Measurements from ENCODE around the gene VPS37D.

DNA sequence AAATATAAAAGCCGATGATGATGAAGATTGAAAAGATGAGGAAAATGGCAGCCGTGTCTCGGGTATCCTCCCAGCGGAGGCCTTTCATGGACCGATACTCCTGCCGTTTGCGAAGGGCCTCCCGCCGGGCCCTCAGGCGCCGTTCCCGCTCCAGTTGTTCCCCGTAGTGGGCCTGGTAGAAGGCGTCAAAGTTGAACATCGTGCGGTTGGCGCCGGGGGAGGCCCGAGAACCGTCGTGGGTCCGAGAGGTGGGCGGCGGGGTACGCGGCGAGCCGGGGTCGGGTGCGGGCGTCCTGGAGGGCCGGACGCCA, 15.1 kb downstream of the VPS37D start:
- TF ChIP-seq, protein P1, sequence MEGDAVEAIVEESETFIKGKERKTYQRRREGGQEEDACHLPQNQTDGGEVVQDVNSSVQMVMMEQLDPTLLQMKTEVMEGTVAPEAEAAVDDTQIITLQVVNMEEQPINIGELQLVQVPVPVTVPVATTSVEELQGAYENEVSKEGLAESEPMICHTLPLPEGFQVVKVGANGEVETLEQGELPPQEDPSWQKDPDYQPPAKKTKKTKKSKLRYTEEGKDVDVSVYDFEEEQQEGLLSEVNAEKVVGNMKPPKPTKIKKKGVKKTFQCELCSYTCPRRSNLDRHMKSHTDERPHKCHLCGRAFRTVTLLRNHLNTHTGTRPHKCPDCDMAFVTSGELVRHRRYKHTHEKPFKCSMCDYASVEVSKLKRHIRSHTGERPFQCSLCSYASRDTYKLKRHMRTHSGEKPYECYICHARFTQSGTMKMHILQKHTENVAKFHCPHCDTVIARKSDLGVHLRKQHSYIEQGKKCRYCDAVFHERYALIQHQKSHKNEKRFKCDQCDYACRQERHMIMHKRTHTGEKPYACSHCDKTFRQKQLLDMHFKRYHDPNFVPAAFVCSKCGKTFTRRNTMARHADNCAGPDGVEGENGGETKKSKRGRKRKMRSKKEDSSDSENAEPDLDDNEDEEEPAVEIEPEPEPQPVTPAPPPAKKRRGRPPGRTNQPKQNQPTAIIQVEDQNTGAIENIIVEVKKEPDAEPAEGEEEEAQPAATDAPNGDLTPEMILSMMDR (IDR thresholded peaks at IDR 0.05), result no peak
- TF ChIP-seq ZFX (IDR thresholded peaks at IDR 0.05; ENCODE audit: borderline replicate concordance), result no peak
